ENCODE measurements around the gene GPS1. TPM values are rescaled to one million over a fixed set of nuclear protein-coding genes. Genes with fewer than 3 reads are reported as not detected.

GPS1 gene
- total and polyA plus RNA-seq, 2 experiments from 2014 or later = 136 to 242 TPM

GRCh38 chr17:82094931-82095776 lies 43.5 kb downstream of the GPS1 start:
- 0 out of 2 replicates have a peak, but pooled peaks cover 17% of the 10 kb centered on the region for H3F3A ChIP-seq (replicated peaks; ENCODE audit: low read depth)
- H2AFZ ChIP-seq = no peak overlapping the region
- peak overlapping the region; percentile 91 for H3K4me2 ChIP-seq
- no peaks in the 10 kb centered on the region for H3K9me2 ChIP-seq (ENCODE audit: insufficient read depth)
- H3K9me3 Mint-ChIP-seq = no peaks in the 10 kb centered on the region
- H3K27ac ChIP-seq (ENCODE audit: low read depth) = peak overlapping the region; percentile 59; the same call in 1 of the 2 replicates
- DNase-seq (ENCODE audit: low spot score) (no peak), ATAC-seq (no peak)
- H3K27ac Mint-ChIP-seq = no peak overlapping the region
- no peaks in the 10 kb centered on the region for H3K27me3 ChIP-seq (ENCODE audit: insufficient read depth)
- H3K36me3 ChIP-seq (ENCODE audit: insufficient read depth) = peaks cover 12% of the 10 kb centered on the region; the same call in 1 of the 2 replicates
- H3K4me1 Mint-ChIP-seq = peaks cover 7% of the 10 kb centered on the region
- peaks cover 33% of the 10 kb centered on the region for H4K20me1 ChIP-seq (replicated peaks; ENCODE audit: insufficient read depth)
- peaks cover 43% of the 10 kb centered on the region; the same call in 2 of the 3 replicates for H3K36me3 Mint-ChIP-seq (ENCODE audit: low read depth)
- TF ChIP-seq POLR2AphosphoS5 (IDR thresholded peaks at IDR 0.05; ENCODE audit: low read depth) (no peak), STAT1 (IDR thresholded peaks at IDR 0.05; ENCODE audit: unreplicated experiment) (no peak), ZNF114 (CRISPR knock-in tag; IDR thresholded peaks at IDR 0.05) (no peak), CTCF (conservative IDR thresholded peaks at IDR 0.05; ENCODE audit: low read depth in 2 of 2) (no peak), CREB1 (CRISPR knock-in tag; IDR thresholded peaks at IDR 0.05; ENCODE audit: low read depth) (no peak), ZNF331 (CRISPR knock-in tag; IDR thresholded peaks at IDR 0.05; ENCODE audit: low read depth) (no peak), NANOG (IDR thresholded peaks at IDR 0.05; ENCODE audit: borderline replicate concordance) (no peak), EZH2 (IDR thresholded peaks at IDR 0.05; ENCODE audit: low read depth, unreplicated experiment) (no peak), JUNB (IDR thresholded peaks at IDR 0.05; ENCODE audit: unreplicated experiment) (no peak)
- TF ChIP-seq, protein P1, sequence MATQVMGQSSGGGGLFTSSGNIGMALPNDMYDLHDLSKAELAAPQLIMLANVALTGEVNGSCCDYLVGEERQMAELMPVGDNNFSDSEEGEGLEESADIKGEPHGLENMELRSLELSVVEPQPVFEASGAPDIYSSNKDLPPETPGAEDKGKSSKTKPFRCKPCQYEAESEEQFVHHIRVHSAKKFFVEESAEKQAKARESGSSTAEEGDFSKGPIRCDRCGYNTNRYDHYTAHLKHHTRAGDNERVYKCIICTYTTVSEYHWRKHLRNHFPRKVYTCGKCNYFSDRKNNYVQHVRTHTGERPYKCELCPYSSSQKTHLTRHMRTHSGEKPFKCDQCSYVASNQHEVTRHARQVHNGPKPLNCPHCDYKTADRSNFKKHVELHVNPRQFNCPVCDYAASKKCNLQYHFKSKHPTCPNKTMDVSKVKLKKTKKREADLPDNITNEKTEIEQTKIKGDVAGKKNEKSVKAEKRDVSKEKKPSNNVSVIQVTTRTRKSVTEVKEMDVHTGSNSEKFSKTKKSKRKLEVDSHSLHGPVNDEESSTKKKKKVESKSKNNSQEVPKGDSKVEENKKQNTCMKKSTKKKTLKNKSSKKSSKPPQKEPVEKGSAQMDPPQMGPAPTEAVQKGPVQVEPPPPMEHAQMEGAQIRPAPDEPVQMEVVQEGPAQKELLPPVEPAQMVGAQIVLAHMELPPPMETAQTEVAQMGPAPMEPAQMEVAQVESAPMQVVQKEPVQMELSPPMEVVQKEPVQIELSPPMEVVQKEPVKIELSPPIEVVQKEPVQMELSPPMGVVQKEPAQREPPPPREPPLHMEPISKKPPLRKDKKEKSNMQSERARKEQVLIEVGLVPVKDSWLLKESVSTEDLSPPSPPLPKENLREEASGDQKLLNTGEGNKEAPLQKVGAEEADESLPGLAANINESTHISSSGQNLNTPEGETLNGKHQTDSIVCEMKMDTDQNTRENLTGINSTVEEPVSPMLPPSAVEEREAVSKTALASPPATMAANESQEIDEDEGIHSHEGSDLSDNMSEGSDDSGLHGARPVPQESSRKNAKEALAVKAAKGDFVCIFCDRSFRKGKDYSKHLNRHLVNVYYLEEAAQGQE (IDR thresholded peaks at IDR 0.05; ENCODE audit: unreplicated experiment) = no peak
- TF ChIP-seq, protein P2, sequence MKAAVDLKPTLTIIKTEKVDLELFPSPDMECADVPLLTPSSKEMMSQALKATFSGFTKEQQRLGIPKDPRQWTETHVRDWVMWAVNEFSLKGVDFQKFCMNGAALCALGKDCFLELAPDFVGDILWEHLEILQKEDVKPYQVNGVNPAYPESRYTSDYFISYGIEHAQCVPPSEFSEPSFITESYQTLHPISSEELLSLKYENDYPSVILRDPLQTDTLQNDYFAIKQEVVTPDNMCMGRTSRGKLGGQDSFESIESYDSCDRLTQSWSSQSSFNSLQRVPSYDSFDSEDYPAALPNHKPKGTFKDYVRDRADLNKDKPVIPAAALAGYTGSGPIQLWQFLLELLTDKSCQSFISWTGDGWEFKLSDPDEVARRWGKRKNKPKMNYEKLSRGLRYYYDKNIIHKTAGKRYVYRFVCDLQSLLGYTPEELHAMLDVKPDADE (IDR thresholded peaks at IDR 0.05) = no peak
- H3K4me1 ChIP-seq (ENCODE audit: insufficient read depth) = peaks cover 18% of the 10 kb centered on the region
- peak overlapping the region; percentile 88; the same call in 1 of the 2 replicates for H3K4me3 ChIP-seq
- peak overlapping the region; percentile 73; the same call in 1 of the 3 replicates for H3K4me3 Mint-ChIP-seq
- peaks cover 53% of the 10 kb centered on the region for H3K79me2 ChIP-seq (replicated peaks; ENCODE audit: insufficient read depth)
- peaks cover 10% of the 10 kb centered on the region for H3K27me3 Mint-ChIP-seq (ENCODE audit: insufficient read depth, low read depth, poor library complexity)
